ENCODE measurements around the gene CKLF. TPM values are rescaled to one million over a fixed set of nuclear protein-coding genes. Genes with fewer than 3 reads are reported as not detected.

CKLF gene
- total RNA-seq, 1 experiment from 2014 or later, result 77.1 TPM

GRCh38 chr16:66591018-66591417 lies 38.6 kb downstream of the CKLF start:
- Histone ChIP-seq H3K27ac (no peak overlapping the region), H2AFZ (no peak overlapping the region), H3K4me3 (no peak overlapping the region), H3F3A (ENCODE audit: insufficient read depth, low read depth) (no peaks in the 10 kb centered on the region), H3K79me2 (ENCODE audit: low read depth) (no peaks in the 10 kb centered on the region), H3K4me2 (no peak overlapping the region), H3K4me1 (replicated peaks; ENCODE audit: insufficient read depth) (no peaks in the 10 kb centered on the region), H3K9me3 (ENCODE audit: insufficient read depth, low read depth) (no peaks in the 10 kb centered on the region), H3K36me3 (ENCODE audit: low read depth) (no peaks in the 10 kb centered on the region), H3K27me3 (ENCODE audit: insufficient read depth, low read depth) (no peaks in the 10 kb centered on the region), H3K9me2 (ENCODE audit: insufficient read depth) (no peaks in the 10 kb centered on the region), H4K20me1 (ENCODE audit: insufficient read depth) (no peaks in the 10 kb centered on the region)
- intact Hi-C loops (cut with micrococcal nuclease; ENCODE audit: unreplicated experiment), result no loop called here
- DNase-seq, result no peak
- ChIA-PET POLR2A (ENCODE audit: unreplicated experiment) (no interaction called here), CTCF (no interaction called here)
- TF ChIP-seq, protein P1, sequence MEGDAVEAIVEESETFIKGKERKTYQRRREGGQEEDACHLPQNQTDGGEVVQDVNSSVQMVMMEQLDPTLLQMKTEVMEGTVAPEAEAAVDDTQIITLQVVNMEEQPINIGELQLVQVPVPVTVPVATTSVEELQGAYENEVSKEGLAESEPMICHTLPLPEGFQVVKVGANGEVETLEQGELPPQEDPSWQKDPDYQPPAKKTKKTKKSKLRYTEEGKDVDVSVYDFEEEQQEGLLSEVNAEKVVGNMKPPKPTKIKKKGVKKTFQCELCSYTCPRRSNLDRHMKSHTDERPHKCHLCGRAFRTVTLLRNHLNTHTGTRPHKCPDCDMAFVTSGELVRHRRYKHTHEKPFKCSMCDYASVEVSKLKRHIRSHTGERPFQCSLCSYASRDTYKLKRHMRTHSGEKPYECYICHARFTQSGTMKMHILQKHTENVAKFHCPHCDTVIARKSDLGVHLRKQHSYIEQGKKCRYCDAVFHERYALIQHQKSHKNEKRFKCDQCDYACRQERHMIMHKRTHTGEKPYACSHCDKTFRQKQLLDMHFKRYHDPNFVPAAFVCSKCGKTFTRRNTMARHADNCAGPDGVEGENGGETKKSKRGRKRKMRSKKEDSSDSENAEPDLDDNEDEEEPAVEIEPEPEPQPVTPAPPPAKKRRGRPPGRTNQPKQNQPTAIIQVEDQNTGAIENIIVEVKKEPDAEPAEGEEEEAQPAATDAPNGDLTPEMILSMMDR (conservative IDR thresholded peaks at IDR 0.05), result no peak
- TF ChIP-seq EZH2 (IDR thresholded peaks at IDR 0.05; ENCODE audit: low read depth), result no peak
- BruUV-seq (replicated peaks), result no TSS peak

GRCh38 chr16:66592241-66592640 lies 39.9 kb downstream of the CKLF start:
- no peak overlapping the region for H3K4me2 ChIP-seq
- no peak for TF ChIP-seq EZH2 (IDR thresholded peaks at IDR 0.05; ENCODE audit: low read depth)
- TF ChIP-seq, protein P1 (conservative IDR thresholded peaks at IDR 0.05), result no peak
- H3K9me2 ChIP-seq (ENCODE audit: insufficient read depth), result no peaks in the 10 kb centered on the region
- H3K27ac ChIP-seq, result no peak overlapping the region
- no peak for DNase-seq
- H3K4me1 ChIP-seq (replicated peaks; ENCODE audit: insufficient read depth), result no peaks in the 10 kb centered on the region
- H3K4me3 ChIP-seq, result no peak overlapping the region
- H3F3A ChIP-seq (ENCODE audit: insufficient read depth, low read depth), result no peaks in the 10 kb centered on the region
- ChIA-PET POLR2A (ENCODE audit: unreplicated experiment) (no interaction called here), CTCF (no interaction called here)
- intact Hi-C loops (cut with micrococcal nuclease; ENCODE audit: unreplicated experiment), result no loop called here
- H3K79me2 ChIP-seq (ENCODE audit: low read depth), result no peaks in the 10 kb centered on the region
- H4K20me1 ChIP-seq (ENCODE audit: insufficient read depth), result no peaks in the 10 kb centered on the region
- H3K36me3 ChIP-seq (ENCODE audit: low read depth), result no peaks in the 10 kb centered on the region
- no TSS peak for BruUV-seq (replicated peaks)
- no peaks in the 10 kb centered on the region for H3K9me3 ChIP-seq (ENCODE audit: insufficient read depth, low read depth)
- no peaks in the 10 kb centered on the region for H3K27me3 ChIP-seq (ENCODE audit: insufficient read depth, low read depth)
- no peak overlapping the region for H2AFZ ChIP-seq

DNA sequence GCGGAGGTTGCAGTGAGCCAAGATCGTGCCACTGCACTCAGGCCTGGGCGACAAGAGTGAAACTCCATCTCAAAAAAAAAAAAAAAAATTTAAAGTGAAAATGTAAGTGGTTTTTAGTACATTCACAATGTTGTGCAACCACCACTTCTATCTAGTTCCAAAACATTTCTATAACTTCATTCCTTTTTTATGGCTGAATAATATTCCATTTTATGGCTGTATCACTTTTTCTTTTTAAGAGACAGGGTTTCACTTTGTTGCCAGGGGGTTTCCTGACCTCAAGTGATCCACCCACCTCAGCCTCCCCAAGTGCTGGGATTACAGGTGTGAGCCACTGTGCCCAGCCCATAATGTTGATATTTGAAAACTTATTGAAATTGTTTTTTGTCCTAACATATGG lies 40.4 kb downstream of the CKLF start:
- Histone ChIP-seq H3F3A (ENCODE audit: insufficient read depth, low read depth) (no peaks in the 10 kb centered on the region), H4K20me1 (ENCODE audit: insufficient read depth) (no peaks in the 10 kb centered on the region), H3K9me3 (ENCODE audit: insufficient read depth, low read depth) (no peaks in the 10 kb centered on the region), H3K4me2 (no peak overlapping the region), H3K79me2 (ENCODE audit: low read depth) (no peaks in the 10 kb centered on the region), H2AFZ (no peak overlapping the region), H3K36me3 (ENCODE audit: low read depth) (no peaks in the 10 kb centered on the region), H3K4me1 (replicated peaks; ENCODE audit: insufficient read depth) (no peaks in the 10 kb centered on the region), H3K9me2 (ENCODE audit: insufficient read depth) (no peaks in the 10 kb centered on the region), H3K4me3 (no peak overlapping the region), H3K27ac (no peak overlapping the region), H3K27me3 (ENCODE audit: insufficient read depth, low read depth) (no peaks in the 10 kb centered on the region)
- ChIA-PET POLR2A (ENCODE audit: unreplicated experiment) (no interaction called here), CTCF (no interaction called here)
- no peak for DNase-seq
- no TSS peak for BruUV-seq (replicated peaks)
- intact Hi-C loops (cut with micrococcal nuclease; ENCODE audit: unreplicated experiment), result no loop called here
- TF ChIP-seq, protein P1 (conservative IDR thresholded peaks at IDR 0.05), result no peak
- TF ChIP-seq EZH2 (IDR thresholded peaks at IDR 0.05; ENCODE audit: low read depth), result no peak

Measured in PC-9 (cell line).